ENCODE results near the gene UMODL1.

UMODL1 gene

GRCh38 chr21:42079008-42079938 is 8.2 kb downstream of the UMODL1 start:
- no peak for TF ChIP-seq CTCF (IDR thresholded peaks at IDR 0.05; ENCODE audit: low read depth, low read length, missing control alignments)
- no peak overlapping the region for H3K4me3 ChIP-seq (replicated peaks; ENCODE audit: low read depth, low read length)
- no peak for DNase-seq (ENCODE audit: extremely low read depth, low read depth)

- no peak overlapping the region for H3K4me3 ChIP-seq (replicated peaks; ENCODE audit: low read depth, low read length)
- no peak for DNase-seq (ENCODE audit: extremely low read depth, low read depth)
- no peak for TF ChIP-seq CTCF (IDR thresholded peaks at IDR 0.05; ENCODE audit: low read depth, low read length, missing control alignments)
Observed at GRCh38 chr21:42079939-42080787, 9.0 kb downstream of the UMODL1 start.

- DNase-seq (ENCODE audit: extremely low read depth, low read depth), result peak; percentile 45
- no peak for TF ChIP-seq CTCF (IDR thresholded peaks at IDR 0.05; ENCODE audit: low read depth, low read length, missing control alignments)
- no peak overlapping the region for H3K4me3 ChIP-seq (replicated peaks; ENCODE audit: low read depth, low read length)
Observed at GRCh38 chr21:42080788-42081083, 9.6 kb downstream of the UMODL1 start.

GRCh38 chr21:42081138-42081537 is 10.0 kb downstream of the UMODL1 start:
- no peak overlapping the region for H3K4me3 ChIP-seq (replicated peaks; ENCODE audit: low read depth, low read length)
- no peak for DNase-seq (ENCODE audit: extremely low read depth, low read depth)
- no peak for TF ChIP-seq CTCF (IDR thresholded peaks at IDR 0.05; ENCODE audit: low read depth, low read length, missing control alignments)

GRCh38 chr21:42081931-42082381 is 10.8 kb downstream of the UMODL1 start:
- no peak for TF ChIP-seq CTCF (IDR thresholded peaks at IDR 0.05; ENCODE audit: low read depth, low read length, missing control alignments)
- DNase-seq (ENCODE audit: extremely low read depth, low read depth), result no peak
- no peak overlapping the region for H3K4me3 ChIP-seq (replicated peaks; ENCODE audit: low read depth, low read length)

- TF ChIP-seq CTCF (IDR thresholded peaks at IDR 0.05; ENCODE audit: low read depth, low read length, missing control alignments), result no peak
- H3K4me3 ChIP-seq (replicated peaks; ENCODE audit: low read depth, low read length), result no peak overlapping the region
- DNase-seq (ENCODE audit: extremely low read depth, low read depth), result no peak
Observed at GRCh38 chr21:42082501-42083360, 11.6 kb downstream of the UMODL1 start.
